ENCODE results near the gene ZNF212.
A peak's percentile ranks its signal among the peaks of the same experiment; 100 is the strongest.

ZNF212 gene

GRCh38 chr7:149239345-149240143 is at the start of gene ZNF212:
ZNF212 (plus strand) TSS chr7:149239651; CDS start chr7:149239779, 128 bp downstream.
- no peak for FAIRE-seq

- FAIRE-seq = no peak
Observed at GRCh38 chr7:149191851-149192250, 47.6 kb upstream of the ZNF212 start.

- FAIRE-seq = no peak
Observed at GRCh38 chr7:149194799-149195179, 44.7 kb upstream of the ZNF212 start.

- no peak for FAIRE-seq
Observed at GRCh38 chr7:149195180-149196150, 44.0 kb upstream of the ZNF212 start, which contains the start of gene ZNF282. ZNF282 (plus strand) TSS chr7:149195546; CDS start chr7:149195590, 44 bp downstream.

GRCh38 chr7:149196151-149196704 is 43.2 kb upstream of the ZNF212 start:
- FAIRE-seq = no peak

- FAIRE-seq = no peak
Observed at GRCh38 chr7:149196705-149197171, 42.7 kb upstream of the ZNF212 start.

- no peak for FAIRE-seq
Observed at GRCh38 chr7:149197675-149198074, 41.8 kb upstream of the ZNF212 start.

GRCh38 chr7:149198161-149198816 is 41.2 kb upstream of the ZNF212 start:
- no peak for FAIRE-seq

- no peak for FAIRE-seq
Observed at GRCh38 chr7:149199234-149199995, 40.0 kb upstream of the ZNF212 start.

- no peak for FAIRE-seq
Observed at GRCh38 chr7:149202831-149203231, 36.6 kb upstream of the ZNF212 start.

- FAIRE-seq = no peak
Observed at GRCh38 chr7:149205690-149206381, 33.6 kb upstream of the ZNF212 start.

- no peak for FAIRE-seq
Observed at GRCh38 chr7:149207324-149208035, 32.0 kb upstream of the ZNF212 start.

- peak; percentile 74 for FAIRE-seq
Observed at GRCh38 chr7:149209518-149210269, 29.8 kb upstream of the ZNF212 start.

- no peak for FAIRE-seq
Observed at GRCh38 chr7:149210551-149210950, 28.9 kb upstream of the ZNF212 start.

- FAIRE-seq = no peak
Observed at GRCh38 chr7:149214020-149214720, 25.3 kb upstream of the ZNF212 start.

GRCh38 chr7:149216402-149216801 is 23.0 kb upstream of the ZNF212 start:
- FAIRE-seq = no peak

GRCh38 chr7:149217570-149217969 is 21.9 kb upstream of the ZNF212 start:
- no peak for FAIRE-seq

- FAIRE-seq = no peak
Observed at GRCh38 chr7:149218469-149219420, 20.7 kb upstream of the ZNF212 start.
